IMR-90 (cell line): ENCODE measurements around the gene CD2. TPM values are rescaled to one million over a fixed set of nuclear protein-coding genes. Genes with fewer than 3 reads are reported as not detected.

Experiments used
- ATAC-seq: fragments of 200-7000 bp; cut with Tn5 transposase; 2 replicates; pipeline ENCODE4 v1.9.1; 2020; ENCODE audit warnings: low read depth, mild to moderate bottlenecking, moderate library complexity
- BruUV-seq: library from RNA; stranded (reverse); fragments of 400-500 nt; replicated peaks from 2 replicates; lab custom pipeline; 2021; lab: Mats Ljungman, UMichigan
- CTCF ChIA-PET: fragments of 300-600 bp; formaldehyde crosslinking; extraction: SDS; loops from one replicate; lab custom pipeline; 2021; ENCODE audit warnings: antibody characterized with exemption; lab: Yijun Ruan, JAX
- POLR2A ChIA-PET: fragments of 300-600 bp; sonication (Branson Sonifier 250); formaldehyde crosslinking; loops from one replicate; lab custom pipeline; 2022; ENCODE audit warnings: antibody characterized with exemption; ENCODE audit not compliant: unreplicated experiment; lab: Charles Lee
- DNase-seq: peaks from one replicate; pipeline ENCODE4 v3.0.0; 2013
- H2AFZ ChIP-seq: replicated peaks from 2 replicates; pipeline ENCODE3; 2013; ENCODE audit warnings: low read length, mild to moderate bottlenecking; ENCODE audit not compliant: poor library complexity
- H2AK5ac ChIP-seq: 2 replicates; pipeline ENCODE4 v1.6.1; 2013; ENCODE audit warnings: low read depth, low read length, inconsistent platforms
- H2AK9ac ChIP-seq: replicated peaks from 2 replicates; pipeline ENCODE3; 2013; ENCODE audit warnings: mild to moderate bottlenecking, low read depth, low read length, moderate library complexity; ENCODE audit not compliant: poor library complexity
- H2BK120ac ChIP-seq: 2 replicates; pipeline ENCODE4 v1.6.1; 2013; ENCODE audit warnings: low read depth, low read length, inconsistent platforms
- H2BK15ac ChIP-seq: 3 replicates; pipeline ENCODE4 v1.6.1; 2013; ENCODE audit warnings: low read depth, low read length, inconsistent platforms
- H2BK20ac ChIP-seq: 2 replicates; pipeline ENCODE4 v1.6.1; 2013; ENCODE audit warnings: low read depth, mild to moderate bottlenecking, inconsistent platforms, low read length, moderate library complexity
- H2BK5ac ChIP-seq: 2 replicates; pipeline ENCODE4 v1.6.1; 2013; ENCODE audit warnings: mild to moderate bottlenecking, low read depth, low read length, inconsistent platforms; ENCODE audit not compliant: poor library complexity, severe bottlenecking
- H3K14ac ChIP-seq: replicated peaks from 2 replicates; pipeline ENCODE4 v1.6.1; 2013; ENCODE audit warnings: low read depth, low read length, inconsistent platforms
- H3K18ac ChIP-seq: 2 replicates; pipeline ENCODE4 v1.6.1; 2013; ENCODE audit warnings: low read depth, low read length, control low read depth
- H3K23ac ChIP-seq: 2 replicates; pipeline ENCODE4 v1.6.1; 2013; ENCODE audit warnings: low read depth, low read length, inconsistent platforms
- H3K27ac ChIP-seq: 2 replicates; pipeline ENCODE4 v1.5.1; 2013; ENCODE audit warnings: mild to moderate bottlenecking, control low read depth, low read length; ENCODE audit not compliant: insufficient read depth
- H3K27me3 ChIP-seq: 2 replicates; pipeline ENCODE4 v1.6.1; 2013; ENCODE audit warnings: low read length; ENCODE audit not compliant: control insufficient read depth, insufficient read depth
- H3K36me3 ChIP-seq: 2 replicates; pipeline ENCODE4 v1.6.1; 2013; ENCODE audit warnings: low read length, mixed read lengths; ENCODE audit not compliant: control insufficient read depth, insufficient read depth
- H3K4ac ChIP-seq: 2 replicates; pipeline ENCODE4 v1.6.1; 2013; ENCODE audit warnings: low read depth, low read length, inconsistent platforms
- H3K4me1 ChIP-seq: 2 replicates; pipeline ENCODE4 v1.6.1; 2013; ENCODE audit warnings: low read length, mixed read lengths; ENCODE audit not compliant: control insufficient read depth, insufficient read depth
- H3K4me2 ChIP-seq: 2 replicates; pipeline ENCODE4 v1.6.1; 2013; ENCODE audit warnings: low read depth, mild to moderate bottlenecking, control low read depth, low read length, moderate library complexity
- H3K4me3 ChIP-seq: 2 replicates; pipeline ENCODE4 v1.5.1; 2013; ENCODE audit warnings: low read depth, mild to moderate bottlenecking, control low read depth, low read length, moderate library complexity; ENCODE audit not compliant: insufficient read depth
- H3K56ac ChIP-seq: 2 replicates; pipeline ENCODE4 v1.6.1; 2013; ENCODE audit warnings: low read length, inconsistent platforms; ENCODE audit not compliant: insufficient read depth; ENCODE audit errors: extremely low read depth
- H3K79me1 ChIP-seq, 2 experiments: 2 replicates each; pipeline ENCODE4 v1.6.1; 2013; ENCODE audit warnings: low read length in 2 of 2, inconsistent platforms in 1 of 2, low read depth in 1 of 2
- H3K9ac ChIP-seq: 2 replicates; pipeline ENCODE4 v1.6.1; 2013; ENCODE audit warnings: low read depth, low read length, control low read depth
- H3K9me1 ChIP-seq: 2 replicates; pipeline ENCODE4 v1.6.1; 2013; ENCODE audit warnings: low read length, inconsistent platforms; ENCODE audit not compliant: insufficient read depth
- H3K9me3 ChIP-seq: 2 replicates; pipeline ENCODE4 v1.6.1; 2013; ENCODE audit warnings: low read length; ENCODE audit not compliant: control insufficient read depth, insufficient read depth
- H4K20me1 ChIP-seq: 2 replicates; pipeline ENCODE4 v1.6.1; 2013; ENCODE audit warnings: low read length, inconsistent platforms; ENCODE audit not compliant: insufficient read depth
- H4K5ac ChIP-seq: 2 replicates; pipeline ENCODE4 v1.6.1; 2013; ENCODE audit warnings: mild to moderate bottlenecking, low read depth, low read length, control low read depth
- H4K8ac ChIP-seq, 2 experiments: 2 replicates each; pipeline ENCODE4 v1.6.1; 2013; ENCODE audit warnings: low read depth in 2 of 2, low read length in 2 of 2, control low read depth in 1 of 2, inconsistent platforms in 1 of 2
- H4K91ac ChIP-seq: 2 replicates; pipeline ENCODE4 v1.6.1; 2013; ENCODE audit warnings: low read depth, low read length, inconsistent platforms; ENCODE audit not compliant: insufficient read depth
- MAFK ChIP-seq: IDR thresholded peaks from 2 replicates; pipeline ENCODE4 v1.6.1; 2012; ENCODE audit warnings: low read depth, low read length, improper control_type of control experiment
- USF2 ChIP-seq: fragments of 150-350 bp; IDR thresholded peaks from 2 replicates; pipeline ENCODE4 v1.6.1; 2017; ENCODE audit warnings: mild to moderate bottlenecking, antibody characterized with exemption, low read length, low read depth
- WGBS, 2 experiments: methylation state at CpG; one replicate each; pipeline versions ENCODE4 v1.1.5 to v1.1.7; 2013; ENCODE audit warnings: missing lambda C conversion rate in 2 of 2; ENCODE audit not compliant: insufficient read length in 1 of 2; ENCODE audit errors: extremely low coverage in 2 of 2; 5-methylcytosine and 5-hydroxymethylcytosine counted together
- dilution Hi-C: fragments of 300-500 bp; cut with HindIII; formaldehyde crosslinking; loops from one replicate; pipeline ENCODE4 v1.14.3; 2018; ENCODE audit warnings: low sequenced_read_pairs; ENCODE audit not compliant: unreplicated experiment
- in situ Hi-C: fragments of 300-500 bp; cut with MboI; formaldehyde crosslinking; loops from 3 replicates; pipeline ENCODE4 v1.14.3; 2019; ENCODE audit warnings: low sequenced_read_pairs, inconsistent platforms, mixed read lengths
- intact Hi-C: fragments of 100-400 bp; cut with micrococcal nuclease; formaldehyde crosslinking; loops from 2 replicates; pipeline ENCODE4 v1.10.0; 2022
- polyA plus RNA-seq, 3 experiments: library from polyadenylated mRNA; depleted of rRNA; stranded (reverse); fragments of >200 nt; gene quantifications; 2 replicates each; pipeline ENCODE4 v1.2.3, GENCODE V29; 2012; ENCODE audit warnings: low replicate concordance in 1 of 3
- total RNA-seq: library from RNA; depleted of rRNA; stranded (reverse); fragments of >200 nt; gene quantifications from 2 replicates; pipeline ENCODE4 v1.2.3, GENCODE V29; 2012

The CD2 gene
- total and polyA plus RNA-seq, 2 of the 4 experiments (the other 2 are of a cell fraction), result not detected

GRCh38 chr1:116769561-116769977 lies 15.3 kb downstream of the CD2 start:
- in situ Hi-C loops, result no loop called here
- no peaks in the 10 kb centered on the region for H3K9me1 ChIP-seq
- dilution Hi-C loops, result no loop called here
- no peak overlapping the region for H4K8ac ChIP-seq
- H3K4me3 ChIP-seq, result no peak overlapping the region
- H3K9me3 ChIP-seq, result no peaks in the 10 kb centered on the region
- H2BK20ac ChIP-seq, result no peak overlapping the region
- no peak overlapping the region for H4K91ac ChIP-seq
- H3K4me2 ChIP-seq, result no peak overlapping the region
- no peaks in the 10 kb centered on the region for H4K20me1 ChIP-seq
- no peak overlapping the region for H2BK5ac ChIP-seq
- intact Hi-C loops, result no loop called here
- H3K4ac ChIP-seq, result no peak overlapping the region
- no peak overlapping the region for H2AK9ac ChIP-seq
- H2AFZ ChIP-seq, result no peak overlapping the region
- H3K27me3 ChIP-seq, result no peaks in the 10 kb centered on the region; the same call in 1 of the 2 replicates
- no peak overlapping the region for H3K14ac ChIP-seq
- no peaks in the 10 kb centered on the region for H3K79me1 ChIP-seq
- POLR2A ChIA-PET, result no interaction called here
- no peak overlapping the region for H4K5ac ChIP-seq
- H3K27ac ChIP-seq, result no peak overlapping the region
- TF ChIP-seq MAFK, result no peak
- TF ChIP-seq USF2, result no peak
- no CpG with 5 or more reads among the region's 1 CpG for WGBS, 2 experiments
- no peak for DNase-seq
- CTCF ChIA-PET, result interaction anchor here (1.2 kb wide), 1 partner anchor 44 kb away, joined by 5 read pairs; no protein-coding TSS in a partner anchor
- no peak overlapping the region for H2BK120ac ChIP-seq
- no peaks in the 10 kb centered on the region for H3K4me1 ChIP-seq
- no peak overlapping the region for H3K9ac ChIP-seq
- H3K23ac ChIP-seq, result no peak overlapping the region
- no peaks in the 10 kb centered on the region for H3K36me3 ChIP-seq
- no peak overlapping the region for H3K18ac ChIP-seq
- ATAC-seq, result no peak
- H2BK15ac ChIP-seq, result no peak overlapping the region
- H2AK5ac ChIP-seq, result no peak overlapping the region
- BruUV-seq, result no TSS peak
- H3K56ac ChIP-seq, result no peak overlapping the region
